ENCODE measurements around the gene LFNG. TPM values are rescaled to one million over a fixed set of nuclear protein-coding genes. Genes with fewer than 3 reads are reported as not detected.
"Not testable (repeated sequence)": the region's sequence is repeated elsewhere in the genome, so short reads cannot be mapped to it uniquely, and the experiment has no call there.

The LFNG gene
- total RNA-seq, 1 donor from 2014 or later: 41.0 TPM

DNA sequence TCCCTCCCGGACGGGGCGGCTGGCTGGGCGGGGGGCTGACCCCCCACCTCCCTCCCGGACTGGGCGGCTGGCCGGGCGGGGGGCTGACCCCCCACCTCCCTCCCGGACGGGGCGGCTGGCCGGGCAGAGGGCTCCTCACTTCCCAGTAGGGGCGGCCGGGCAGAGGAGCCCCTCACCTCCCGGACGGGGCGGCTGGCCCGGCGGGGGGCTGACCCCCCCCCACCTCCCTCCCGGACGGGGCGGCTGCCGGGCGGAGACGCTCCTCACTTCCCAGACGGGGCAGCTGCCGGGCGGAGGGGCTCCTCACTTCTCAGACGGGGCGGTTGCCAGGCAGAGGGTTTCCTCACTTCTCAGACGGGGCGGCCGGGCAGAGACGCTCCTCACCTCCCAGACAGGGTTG is 14.6 kb downstream of the LFNG start:
- H3K27me3 Mint-ChIP-seq (ENCODE audit: low read depth); H3K36me3 Mint-ChIP-seq (ENCODE audit: low read depth); DNase-seq (ENCODE audit: low spot score); H3K4me3 Mint-ChIP-seq (ENCODE audit: low read depth); H3K27ac Mint-ChIP-seq; H3K9me3 Mint-ChIP-seq; intact Hi-C loops (cut with micrococcal nuclease): not testable (repeated sequence)
- peaks cover 17% of the 10 kb centered on the region for H3K4me1 Mint-ChIP-seq (ENCODE audit: low read depth)

- H3K27ac Mint-ChIP-seq; H3K4me1 Mint-ChIP-seq (ENCODE audit: low read depth); intact Hi-C loops (cut with micrococcal nuclease): not testable (repeated sequence)
These were observed 16.5 kb downstream of the LFNG start for GRCh38 chr7:2535872-2536627.

GRCh38 chr7:2537981-2538851 is 18.6 kb downstream of the LFNG start:
- H3K27me3 Mint-ChIP-seq (ENCODE audit: low read depth): no peaks in the 10 kb centered on the region
- H3K4me3 Mint-ChIP-seq (ENCODE audit: low read depth): no peak overlapping the region
- DNase-seq (ENCODE audit: low spot score): no peak
- H3K36me3 Mint-ChIP-seq (ENCODE audit: low read depth): peaks cover 6% of the 10 kb centered on the region
- no peaks in the 10 kb centered on the region for H3K9me3 Mint-ChIP-seq
- intact Hi-C loops (cut with micrococcal nuclease): no loop called here
- H3K27ac Mint-ChIP-seq: no peak overlapping the region
- H3K4me1 Mint-ChIP-seq (ENCODE audit: low read depth): no peaks in the 10 kb centered on the region

More at GRCh38 chr7:2535872-2536627, 16.5 kb downstream of the LFNG start:
- DNase-seq (ENCODE audit: low spot score); H3K4me3 Mint-ChIP-seq (ENCODE audit: low read depth); H3K9me3 Mint-ChIP-seq; H3K27me3 Mint-ChIP-seq (ENCODE audit: low read depth); H3K36me3 Mint-ChIP-seq (ENCODE audit: low read depth): not testable (repeated sequence)

DNA sequence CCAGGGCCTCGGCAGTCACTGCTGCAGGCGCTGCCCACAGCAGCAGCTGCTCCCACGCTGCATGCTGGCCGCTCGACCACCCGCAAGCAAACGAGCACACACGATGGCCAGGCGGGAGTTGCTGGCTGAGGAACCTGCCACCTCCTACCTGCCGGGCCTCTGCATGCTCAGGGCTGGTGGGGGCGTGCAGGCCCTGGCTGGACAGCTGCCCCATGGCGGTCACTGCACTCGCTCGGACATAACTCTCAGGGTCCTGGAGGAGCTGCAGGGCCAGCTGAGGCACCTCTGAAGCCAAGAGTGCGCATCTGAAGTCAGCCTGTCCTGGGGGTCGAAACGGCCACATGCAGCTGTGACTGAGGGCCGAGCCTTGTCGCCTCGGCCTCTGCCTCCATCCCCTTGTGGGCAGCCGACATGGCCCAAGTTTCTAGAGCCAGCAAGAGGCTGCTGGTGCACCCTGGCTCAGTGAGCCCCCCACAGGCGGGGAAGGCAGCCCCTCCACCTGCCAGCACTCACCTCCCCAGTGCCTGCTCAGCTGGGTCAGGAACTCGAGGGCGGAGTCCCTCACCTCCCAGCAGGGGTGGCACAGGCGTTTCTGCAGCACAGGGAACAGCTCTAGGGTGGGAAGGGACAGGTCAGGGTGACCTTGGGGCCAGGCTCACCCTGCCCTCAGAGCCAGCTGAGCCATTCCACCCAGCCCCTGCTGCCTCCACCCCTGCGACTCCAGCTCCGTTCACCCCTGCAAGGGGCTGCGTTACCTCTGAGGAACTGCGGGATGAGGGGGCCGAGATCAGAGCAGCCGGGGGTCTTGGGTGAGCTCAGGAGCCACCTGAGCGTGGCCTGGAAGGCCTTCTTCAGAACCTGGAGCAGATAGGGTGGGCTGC is 19.7 kb downstream of the LFNG start:
- H3K27me3 Mint-ChIP-seq (ENCODE audit: low read depth): no peaks in the 10 kb centered on the region
- intact Hi-C loops (cut with micrococcal nuclease): no loop called here
- H3K9me3 Mint-ChIP-seq: no peaks in the 10 kb centered on the region
- H3K4me3 Mint-ChIP-seq (ENCODE audit: low read depth): no peak overlapping the region
- peaks cover 14% of the 10 kb centered on the region for H3K36me3 Mint-ChIP-seq (ENCODE audit: low read depth)
- no peak overlapping the region for H3K27ac Mint-ChIP-seq
- H3K4me1 Mint-ChIP-seq (ENCODE audit: low read depth): no peaks in the 10 kb centered on the region
- no peak for DNase-seq (ENCODE audit: low spot score)

GRCh38 chr7:2540133-2540532 is 20.6 kb downstream of the LFNG start:
- peaks cover 18% of the 10 kb centered on the region for H3K36me3 Mint-ChIP-seq (ENCODE audit: low read depth)
- intact Hi-C loops (cut with micrococcal nuclease): no loop called here
- DNase-seq (ENCODE audit: low spot score): no peak
- H3K9me3 Mint-ChIP-seq: no peaks in the 10 kb centered on the region
- H3K4me3 Mint-ChIP-seq (ENCODE audit: low read depth): no peak overlapping the region
- no peaks in the 10 kb centered on the region for H3K27me3 Mint-ChIP-seq (ENCODE audit: low read depth)
- H3K4me1 Mint-ChIP-seq (ENCODE audit: low read depth): no peaks in the 10 kb centered on the region
- no peak overlapping the region for H3K27ac Mint-ChIP-seq

GRCh38 chr7:2540641-2541051 is 21.1 kb downstream of the LFNG start:
- intact Hi-C loops (cut with micrococcal nuclease): no loop called here
- Mint-ChIP-seq H3K27me3 (ENCODE audit: low read depth) (no peaks in the 10 kb centered on the region), H3K9me3 (no peaks in the 10 kb centered on the region), H3K27ac (no peak overlapping the region), H3K36me3 (ENCODE audit: low read depth) (peaks cover 18% of the 10 kb centered on the region), H3K4me3 (ENCODE audit: low read depth) (no peak overlapping the region), H3K4me1 (ENCODE audit: low read depth) (no peaks in the 10 kb centered on the region)
- DNase-seq (ENCODE audit: low spot score): no peak

DNA sequence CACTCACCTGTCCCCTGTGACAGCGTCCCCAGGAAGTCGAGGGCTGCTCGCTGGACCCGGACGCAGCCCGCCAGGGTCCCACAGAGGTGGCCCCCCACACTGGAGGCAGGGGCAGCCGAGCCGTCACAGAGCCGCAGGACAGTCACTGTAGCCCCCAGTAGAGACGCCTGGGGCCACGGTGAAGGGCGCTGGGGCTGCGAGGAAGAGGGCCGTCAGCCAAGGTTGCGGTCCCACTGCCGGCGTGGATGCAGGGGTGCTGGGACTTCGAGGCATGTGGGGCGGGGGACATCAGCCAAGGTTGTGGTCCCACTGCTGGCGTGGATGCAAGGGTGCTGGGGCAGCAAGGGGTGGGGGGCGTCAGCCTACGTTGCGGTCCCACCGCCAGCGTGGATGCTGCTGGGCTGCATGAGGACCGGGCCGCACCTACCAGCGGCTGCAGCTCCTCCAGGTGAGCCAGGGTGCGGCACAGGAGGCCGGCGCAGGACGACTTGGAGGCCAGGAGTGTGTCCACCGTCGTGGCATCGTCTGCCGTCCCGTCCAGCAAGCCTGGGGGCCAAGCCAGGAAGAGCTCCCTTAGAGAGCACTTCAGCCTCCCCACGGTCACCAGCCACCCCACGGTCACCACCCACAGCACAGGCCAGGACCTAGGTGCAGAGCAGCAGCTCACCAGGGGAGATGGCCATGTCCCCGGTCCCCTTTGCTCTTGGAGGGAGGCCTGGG is 21.9 kb downstream of the LFNG start:
- Mint-ChIP-seq H3K4me3 (ENCODE audit: low read depth) (no peak overlapping the region), H3K27me3 (ENCODE audit: low read depth) (no peaks in the 10 kb centered on the region), H3K4me1 (ENCODE audit: low read depth) (no peaks in the 10 kb centered on the region), H3K27ac (no peak overlapping the region), H3K9me3 (no peaks in the 10 kb centered on the region), H3K36me3 (ENCODE audit: low read depth) (peaks cover 18% of the 10 kb centered on the region)
- intact Hi-C loops (cut with micrococcal nuclease): no loop called here
- no peak for DNase-seq (ENCODE audit: low spot score)

DNA sequence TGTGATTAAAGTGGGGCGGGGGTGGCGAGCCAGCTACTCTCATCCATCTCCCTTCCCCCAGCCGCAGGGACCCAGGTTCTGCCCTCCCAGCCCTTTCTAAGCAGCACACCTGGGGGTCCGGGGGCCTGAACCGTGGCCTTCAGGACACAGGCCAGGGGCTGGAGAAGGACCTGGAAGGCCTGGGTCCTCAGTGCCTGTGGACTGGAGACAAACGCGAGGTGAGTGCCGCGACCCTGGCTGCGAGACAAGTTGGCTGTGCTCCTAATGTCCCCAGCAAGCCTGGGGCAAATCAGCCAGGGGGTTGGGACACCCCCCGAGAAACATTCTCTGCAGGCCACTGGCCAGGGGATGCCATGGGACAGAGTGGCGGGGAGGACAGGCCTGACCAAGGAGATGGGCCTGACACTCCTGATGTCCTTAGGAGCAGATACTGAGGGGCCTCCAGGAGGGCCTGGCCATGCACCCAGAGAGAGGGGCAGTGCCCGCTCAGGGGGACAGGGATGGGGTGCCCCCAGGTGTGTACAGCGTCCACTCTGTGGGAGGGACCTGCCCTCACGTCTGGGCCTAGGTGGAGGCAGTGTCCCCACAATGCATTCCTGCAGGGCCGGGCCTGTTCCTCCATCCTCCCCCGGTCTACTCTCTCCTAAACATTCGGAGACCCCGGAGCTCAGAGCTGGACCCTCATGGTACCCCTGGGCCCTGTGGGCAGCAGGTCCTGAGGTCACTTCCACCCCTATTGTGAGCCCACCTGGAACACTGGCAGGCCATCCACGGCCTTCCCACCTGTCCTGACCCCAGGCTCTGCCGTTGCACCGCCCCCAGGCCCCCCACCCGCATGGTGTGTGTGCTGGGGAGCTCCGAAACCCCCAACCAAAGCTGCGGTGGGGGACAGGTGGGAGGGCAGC is 22.7 kb downstream of the LFNG start:
- no peaks in the 10 kb centered on the region for H3K27me3 Mint-ChIP-seq (ENCODE audit: low read depth)

DNA sequence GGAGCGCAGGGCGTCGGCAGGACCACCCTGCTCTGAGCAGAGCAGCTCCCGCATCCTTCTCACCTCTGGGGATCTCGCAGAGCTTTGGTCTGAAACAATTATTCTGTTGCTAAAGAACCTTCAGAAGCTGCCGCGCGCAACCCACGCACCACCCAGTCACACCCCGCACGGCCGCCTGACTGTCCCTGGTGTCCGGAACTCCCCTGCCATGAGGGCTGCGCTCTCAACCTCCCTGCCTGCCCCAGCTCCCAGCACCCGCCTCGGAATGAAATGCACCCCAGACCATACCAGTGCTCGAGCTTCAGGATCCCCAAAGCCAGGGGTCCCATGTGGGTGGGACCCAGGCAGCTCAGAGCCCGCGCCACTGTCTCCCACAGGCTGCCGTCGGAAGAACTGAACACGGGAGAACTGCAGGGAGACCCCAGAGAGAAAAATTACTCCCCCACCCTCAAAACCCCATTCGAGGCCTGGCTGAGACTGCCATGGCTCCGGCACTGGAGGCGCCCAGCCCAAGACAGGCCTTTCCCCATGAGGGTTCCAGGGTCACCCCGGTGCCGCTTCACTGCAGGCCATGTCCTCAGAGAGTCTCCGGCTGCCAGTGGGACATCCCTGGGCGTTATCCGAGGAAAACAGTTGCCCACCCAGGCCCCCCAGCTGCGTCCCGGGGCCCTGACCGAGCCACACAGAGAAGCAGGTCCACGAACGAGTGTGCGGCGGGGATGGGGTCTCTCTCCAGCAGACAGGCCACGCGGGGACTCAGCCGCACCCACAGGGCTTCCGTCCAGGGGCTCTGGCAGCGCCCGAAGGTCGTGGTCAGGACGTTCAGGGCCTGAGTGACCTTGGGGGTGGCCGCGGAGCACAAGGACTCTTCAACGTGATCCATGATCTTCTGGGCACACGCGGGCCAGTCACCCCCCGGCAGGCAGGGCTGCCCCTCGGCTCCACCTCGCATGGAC is 23.6 kb downstream of the LFNG start:
- no peak overlapping the region for H3K4me3 Mint-ChIP-seq (ENCODE audit: low read depth)
- no peaks in the 10 kb centered on the region for H3K27me3 Mint-ChIP-seq (ENCODE audit: low read depth)
- DNase-seq (ENCODE audit: low spot score): no peak
- no peaks in the 10 kb centered on the region for H3K9me3 Mint-ChIP-seq
- H3K36me3 Mint-ChIP-seq (ENCODE audit: low read depth): peaks cover 30% of the 10 kb centered on the region
- no peaks in the 10 kb centered on the region for H3K4me1 Mint-ChIP-seq (ENCODE audit: low read depth)
- intact Hi-C loops (cut with micrococcal nuclease): no loop called here
- H3K27ac Mint-ChIP-seq: no peak overlapping the region

More for the DNA sequence above, 22.7 kb downstream of the LFNG start:
- Mint-ChIP-seq H3K4me3 (ENCODE audit: low read depth) (no peak overlapping the region), H3K4me1 (ENCODE audit: low read depth) (no peaks in the 10 kb centered on the region), H3K27ac (no peak overlapping the region), H3K36me3 (ENCODE audit: low read depth) (peaks cover 25% of the 10 kb centered on the region), H3K9me3 (no peaks in the 10 kb centered on the region)
- intact Hi-C loops (cut with micrococcal nuclease): no loop called here
- DNase-seq (ENCODE audit: low spot score): no peak

DNA sequence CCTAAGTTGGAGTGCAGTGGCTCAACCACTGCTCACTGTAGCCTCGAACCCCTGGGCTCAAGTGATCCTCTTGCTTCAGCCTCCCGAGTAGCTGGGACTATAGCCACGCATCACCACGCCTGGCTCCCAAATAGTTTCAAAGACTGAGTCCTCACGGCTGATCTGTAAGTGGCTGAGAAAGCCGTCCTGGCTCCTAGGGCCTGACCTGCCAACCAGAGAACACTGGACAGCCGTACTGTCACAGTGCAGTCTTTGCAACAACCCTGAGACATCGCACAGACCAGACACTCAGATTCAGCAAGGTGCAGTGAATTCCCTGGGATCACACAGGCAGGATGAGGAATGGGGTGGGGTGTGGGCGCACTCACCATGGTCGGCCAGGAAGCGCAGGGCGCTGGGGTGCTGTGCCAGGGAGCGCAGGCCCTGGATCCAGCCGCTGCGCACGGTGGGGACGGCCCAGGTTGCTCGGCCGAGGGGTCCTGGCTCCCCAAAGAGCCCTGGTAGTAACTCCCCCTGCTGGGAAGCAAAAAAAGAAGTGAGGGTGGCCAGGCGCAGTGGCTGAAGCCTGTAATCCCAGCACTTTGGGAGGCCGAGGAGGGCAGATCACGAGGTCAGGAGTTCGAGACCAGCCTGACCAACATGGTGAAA is 25.1 kb downstream of the LFNG start:
- no peak overlapping the region for H3K27ac Mint-ChIP-seq
- DNase-seq (ENCODE audit: low spot score): no peak
- no peaks in the 10 kb centered on the region for H3K27me3 Mint-ChIP-seq (ENCODE audit: low read depth)
- intact Hi-C loops (cut with micrococcal nuclease): no loop called here
- no peaks in the 10 kb centered on the region for H3K4me1 Mint-ChIP-seq (ENCODE audit: low read depth)
- H3K4me3 Mint-ChIP-seq (ENCODE audit: low read depth): no peak overlapping the region
- peaks cover 39% of the 10 kb centered on the region for H3K36me3 Mint-ChIP-seq (ENCODE audit: low read depth)
- no peaks in the 10 kb centered on the region for H3K9me3 Mint-ChIP-seq

All from activated T-helper 2 cell treated with anti-CD3 and anti-CD28 coated beads, Interferon-gamma antibody, Interleukin-2, Interleukin-4, amounts not matched to agents 10 μg/mL and 5 μg/mL and 100 μg/mL, durations not matched to agents 14 hours and 24 hours and 36 hours (primary cell).